Testis (tissue), 2 donors: ENCODE results near the gene WIPF2.

Source experiments
- POLR2A ChIP-seq: fragments of 450-650 bp; IDR thresholded peaks from one replicate; pipeline ENCODE4 v1.6.1; 2017; ENCODE audit warnings: antibody characterized with exemption, mild to moderate bottlenecking, moderate library complexity
- TF ChIP-seq, protein P1 (sequence below), 3 experiments: fragments of 450-650 bp in 2 of 3; fragments of 200-600 bp in 1 of 3; sonication (generic) in 1 of 3; IDR thresholded peaks; one replicate each; pipeline ENCODE4 v1.5.1; 2016 to 2019; ENCODE audit warnings: antibody characterized with exemption in 3 of 3, mild to moderate bottlenecking in 2 of 3, moderate library complexity in 1 of 3

DNA sequence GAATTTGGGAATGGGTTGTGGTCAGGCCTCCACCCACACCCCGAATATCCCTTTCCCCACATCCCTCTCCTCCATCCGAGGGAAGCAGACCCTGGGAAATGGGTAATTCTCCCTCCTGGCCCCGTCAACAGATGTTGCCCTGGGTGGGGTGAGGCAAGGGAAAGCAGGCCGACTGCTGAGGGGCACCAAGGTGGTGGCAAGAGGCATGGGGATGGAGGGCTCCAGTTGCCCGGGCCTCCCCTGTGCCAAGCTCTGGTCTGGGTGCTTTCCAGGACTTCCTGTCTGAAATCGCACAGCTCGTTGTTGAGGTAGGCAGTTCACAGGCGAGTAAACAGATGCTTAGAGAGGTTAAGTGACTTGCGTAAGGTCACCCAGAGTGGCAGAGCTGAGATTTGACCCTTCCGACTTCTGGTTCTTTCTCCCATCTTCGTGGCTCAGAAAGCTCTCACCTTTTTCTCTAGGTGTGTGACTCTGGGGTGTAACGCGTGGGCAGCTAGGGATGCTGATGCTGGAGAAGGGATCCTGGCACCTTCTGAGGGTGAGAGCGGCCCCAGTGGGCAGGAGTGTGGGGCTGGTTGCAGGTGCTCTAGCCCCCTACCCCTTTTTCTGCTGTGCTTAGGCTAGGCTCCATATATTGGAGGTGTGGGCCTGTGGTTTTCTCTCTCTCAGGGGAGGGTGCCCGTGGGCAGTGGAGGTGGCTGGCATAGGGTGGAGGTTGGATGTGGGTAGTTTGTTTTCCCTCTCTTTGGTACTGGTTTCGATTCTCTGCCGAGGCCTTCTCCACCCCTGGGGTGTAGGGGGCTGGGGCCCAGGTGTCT is 107.1 kb downstream of the WIPF2 start:
- TF ChIP-seq, protein P1, sequence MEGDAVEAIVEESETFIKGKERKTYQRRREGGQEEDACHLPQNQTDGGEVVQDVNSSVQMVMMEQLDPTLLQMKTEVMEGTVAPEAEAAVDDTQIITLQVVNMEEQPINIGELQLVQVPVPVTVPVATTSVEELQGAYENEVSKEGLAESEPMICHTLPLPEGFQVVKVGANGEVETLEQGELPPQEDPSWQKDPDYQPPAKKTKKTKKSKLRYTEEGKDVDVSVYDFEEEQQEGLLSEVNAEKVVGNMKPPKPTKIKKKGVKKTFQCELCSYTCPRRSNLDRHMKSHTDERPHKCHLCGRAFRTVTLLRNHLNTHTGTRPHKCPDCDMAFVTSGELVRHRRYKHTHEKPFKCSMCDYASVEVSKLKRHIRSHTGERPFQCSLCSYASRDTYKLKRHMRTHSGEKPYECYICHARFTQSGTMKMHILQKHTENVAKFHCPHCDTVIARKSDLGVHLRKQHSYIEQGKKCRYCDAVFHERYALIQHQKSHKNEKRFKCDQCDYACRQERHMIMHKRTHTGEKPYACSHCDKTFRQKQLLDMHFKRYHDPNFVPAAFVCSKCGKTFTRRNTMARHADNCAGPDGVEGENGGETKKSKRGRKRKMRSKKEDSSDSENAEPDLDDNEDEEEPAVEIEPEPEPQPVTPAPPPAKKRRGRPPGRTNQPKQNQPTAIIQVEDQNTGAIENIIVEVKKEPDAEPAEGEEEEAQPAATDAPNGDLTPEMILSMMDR (IDR thresholded peaks at IDR 0.05): no peak
- no peak for TF ChIP-seq POLR2A
